Inferior parietal cortex (tissue), 1 donor: Measurements from ENCODE around the gene SNX33.
"Not testable (repeated sequence)": the region's sequence is repeated elsewhere in the genome, so short reads cannot be mapped to it uniquely, and the experiment has no call there.

Source experiments
- DNase-seq: peaks from one replicate; pipeline ENCODE4 v3.0.0-alpha.2; 2016; ENCODE audit errors: extremely low spot score

Gene SNX33

DNA sequence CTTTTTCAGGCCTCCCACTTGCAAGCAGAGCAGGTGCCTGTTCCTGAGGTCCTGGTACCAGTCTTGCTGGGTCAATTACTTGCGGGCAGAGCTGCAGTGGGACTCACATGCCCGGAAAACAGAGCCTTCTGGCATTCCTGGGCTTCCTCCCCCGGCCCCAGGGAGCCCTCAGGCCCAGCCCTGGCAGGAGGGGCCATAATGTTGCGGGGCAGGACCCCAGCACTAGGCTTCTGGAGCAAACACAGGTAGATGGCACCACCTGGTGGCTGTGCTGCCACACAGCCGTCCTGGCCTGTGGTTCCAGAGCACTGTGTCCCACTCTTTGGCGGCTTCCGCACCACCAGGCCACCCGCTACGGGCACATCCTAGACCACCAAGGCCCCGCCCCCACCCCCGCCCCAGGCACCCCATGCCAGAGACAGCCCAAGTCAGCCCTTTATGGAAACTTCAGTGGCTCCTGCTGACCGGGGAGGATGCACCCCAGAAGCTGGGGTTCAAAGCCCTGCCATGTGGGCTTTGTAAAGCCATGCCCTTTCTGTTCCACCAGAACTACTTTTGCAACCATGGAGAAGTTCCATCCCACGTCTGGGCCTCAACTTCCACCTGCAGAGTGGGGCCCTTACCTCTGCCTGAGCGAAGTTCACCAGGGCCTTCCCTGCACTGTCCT is 36.1 kb downstream of the SNX33 start:
- peak; percentile 54 for DNase-seq

DNA sequence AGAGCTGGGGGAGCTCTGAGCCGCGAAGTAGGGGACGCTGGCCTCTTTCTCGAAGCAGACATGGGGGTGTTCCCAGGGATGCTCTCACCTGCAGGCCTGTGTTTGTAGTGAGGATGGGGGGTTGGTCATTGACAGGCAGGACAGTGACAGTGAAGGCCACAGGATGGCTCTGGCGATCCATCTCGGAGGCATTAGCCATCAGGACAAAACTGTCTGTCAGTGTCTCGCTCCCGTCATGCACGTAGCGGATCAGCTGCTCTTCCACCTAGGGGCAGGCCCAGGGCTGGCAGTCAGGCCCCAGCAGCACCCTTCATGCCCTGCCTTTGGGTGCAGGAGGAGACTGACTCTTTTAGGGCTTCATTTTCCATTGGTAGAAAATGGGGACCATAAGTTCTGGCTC is 36.9 kb downstream of the SNX33 start:
- DNase-seq: no peak

GRCh38 chr15:75685195-75685594 is 37.5 kb downstream of the SNX33 start:
- DNase-seq: no peak

- not testable (repeated sequence) for DNase-seq
Measured at GRCh38 chr15:75686212-75686642, 38.5 kb downstream of the SNX33 start.

GRCh38 chr15:75687486-75688277 is 40.0 kb downstream of the SNX33 start:
- no peak for DNase-seq

- no peak for DNase-seq
Measured at GRCh38 chr15:75688278-75688557, 40.5 kb downstream of the SNX33 start.

DNA sequence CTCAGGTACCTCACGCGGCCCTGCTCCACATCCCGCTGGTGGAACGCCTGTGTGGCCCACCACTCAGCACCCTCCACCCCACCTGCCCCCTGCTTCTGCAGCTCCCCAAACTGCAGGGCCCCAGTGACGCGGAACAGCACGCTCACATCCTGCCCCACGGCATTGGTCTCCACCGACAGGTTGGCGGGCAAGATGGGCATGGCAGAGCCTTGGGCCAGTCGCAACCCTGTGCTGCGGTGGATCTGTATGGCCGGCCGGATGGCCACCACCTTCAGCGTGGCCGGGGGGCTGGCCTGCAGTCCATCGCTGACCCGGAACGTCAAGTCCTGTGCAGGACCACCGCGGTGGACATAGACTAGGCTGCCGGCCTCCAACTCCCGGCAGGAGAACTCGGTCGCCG is 41.1 kb downstream of the SNX33 start:
- no peak for DNase-seq

DNA sequence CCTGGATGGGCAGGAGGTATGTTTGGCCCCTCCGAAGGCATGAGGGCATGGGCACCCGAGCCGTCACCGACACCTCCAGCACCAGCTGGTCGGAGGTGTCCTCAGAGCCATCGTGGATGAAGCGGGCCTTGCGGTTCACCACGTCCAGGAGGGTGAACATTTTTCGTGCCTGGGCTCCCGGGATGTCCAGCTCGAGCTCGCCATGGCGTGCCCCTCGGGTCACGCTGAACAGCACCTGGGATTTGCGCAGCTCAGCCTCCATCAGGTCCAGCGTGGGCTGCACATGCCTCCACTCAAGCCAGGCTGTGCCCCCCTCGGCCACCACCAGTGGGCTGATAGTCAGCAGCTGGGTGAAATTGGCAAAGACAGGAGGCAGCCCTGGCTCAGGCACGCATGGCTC is 41.7 kb downstream of the SNX33 start:
- not testable (repeated sequence) for DNase-seq

GRCh38 chr15:75692311-75692710 is 44.6 kb downstream of the SNX33 start:
- not testable (repeated sequence) for DNase-seq

DNA sequence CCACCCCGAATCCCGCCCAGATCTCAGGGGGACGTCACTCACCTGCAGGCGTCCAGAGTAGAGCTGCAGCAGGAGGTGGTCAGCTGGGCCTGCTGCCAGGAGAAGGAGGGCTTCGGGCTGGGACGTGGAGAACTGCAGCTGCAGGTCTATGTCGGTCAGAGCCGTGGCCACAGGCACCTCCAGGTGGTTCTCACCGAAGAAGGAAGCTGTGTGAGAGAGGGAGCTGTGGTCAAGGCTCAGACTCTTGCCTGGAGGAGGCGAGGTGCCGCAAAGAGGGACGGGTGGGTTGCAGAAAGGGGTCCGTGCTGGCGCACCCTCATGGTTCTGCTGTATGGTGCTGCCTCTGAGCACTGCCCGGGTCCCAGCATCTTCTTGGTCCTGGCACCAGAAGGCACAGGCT is 45.3 kb downstream of the SNX33 start:
- DNase-seq: not testable (repeated sequence)

GRCh38 chr15:75693501-75694240 is 46.0 kb downstream of the SNX33 start:
- DNase-seq: no peak

- DNase-seq: peak; percentile 71
Measured at GRCh38 chr15:75694241-75695182, 46.8 kb downstream of the SNX33 start.

GRCh38 chr15:75695220-75695619 is 47.5 kb downstream of the SNX33 start:
- no peak for DNase-seq

DNA sequence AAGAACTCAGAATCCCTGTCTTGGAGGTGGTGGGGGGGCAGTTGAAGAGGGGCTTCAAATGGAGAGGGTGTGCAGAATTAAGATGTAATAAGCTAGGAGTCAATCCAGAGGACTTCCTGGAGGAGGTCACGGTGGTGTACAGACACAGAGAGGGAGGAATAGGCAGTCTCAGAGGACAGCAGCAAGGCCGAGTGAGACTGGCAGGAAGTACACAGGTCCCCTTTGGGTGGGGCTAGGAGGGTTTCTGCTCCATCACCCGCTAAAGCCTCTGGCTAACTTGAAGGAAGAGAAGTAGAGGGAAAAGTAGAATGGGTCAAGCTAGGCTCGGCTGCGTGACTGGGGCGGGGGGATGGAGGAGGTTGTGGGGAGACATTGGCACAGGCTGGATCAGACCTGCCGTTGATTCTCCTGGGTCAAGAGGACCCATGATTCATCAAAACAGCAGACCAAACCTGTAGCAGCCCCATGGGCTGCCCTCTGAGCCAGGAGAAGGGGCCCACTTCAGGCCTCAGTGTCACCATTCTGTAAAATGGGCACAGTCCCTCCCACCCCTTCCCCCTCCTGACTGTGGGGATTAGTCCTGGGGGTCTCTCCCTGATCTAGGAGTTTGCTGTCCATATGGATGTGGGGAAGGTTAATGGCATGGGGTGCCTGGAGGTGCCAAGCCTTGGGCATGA is 48.1 kb downstream of the SNX33 start:
- no peak for DNase-seq

DNA sequence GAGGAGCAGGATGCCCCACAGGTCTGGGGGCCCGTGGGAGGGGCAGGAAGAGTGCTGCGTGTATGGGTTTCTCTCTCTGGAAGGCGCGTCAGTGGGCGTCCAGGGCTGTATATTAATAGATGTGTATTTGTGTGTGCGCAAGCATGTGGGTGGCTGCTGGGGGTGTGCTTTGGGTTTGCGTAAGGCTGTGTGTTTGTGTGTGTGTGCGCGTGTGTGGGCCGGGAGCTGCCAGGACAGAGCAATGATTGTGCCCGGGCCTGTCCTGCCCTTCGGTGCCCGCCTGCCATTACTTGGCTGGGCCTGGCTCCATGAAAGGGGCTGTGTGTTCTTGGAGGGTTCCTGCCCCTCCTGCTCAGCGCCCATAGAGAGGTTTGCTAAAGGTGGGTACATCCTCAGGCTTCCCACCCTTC is 48.6 kb downstream of the SNX33 start:
- DNase-seq: no peak

DNA sequence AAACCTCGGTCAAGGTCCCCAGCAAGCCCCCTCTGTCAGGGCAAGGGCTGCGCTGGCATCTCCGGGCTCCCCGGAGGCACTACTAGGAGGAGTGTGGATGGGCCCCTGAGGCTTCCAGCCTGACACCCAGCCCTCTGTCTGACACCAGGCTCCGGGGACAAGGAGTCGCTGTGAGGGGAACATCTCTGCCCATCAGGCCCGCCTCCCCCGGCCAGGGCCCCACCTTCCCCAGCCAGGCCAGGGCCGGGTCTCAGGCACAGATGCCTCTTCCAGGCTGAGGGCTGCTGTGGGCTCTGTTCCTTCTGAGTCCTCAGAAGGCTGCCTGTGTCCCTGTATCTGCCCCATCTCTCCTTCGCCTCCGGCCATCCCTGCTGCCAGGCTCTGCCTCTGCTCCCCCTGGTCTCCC is 49.1 kb downstream of the SNX33 start:
- no peak for DNase-seq

GRCh38 chr15:75697523-75697922 is 49.8 kb downstream of the SNX33 start:
- no peak for DNase-seq

- DNase-seq: not testable (repeated sequence)
Measured at GRCh38 chr15:75697974-75698747, 50.4 kb downstream of the SNX33 start.

- not testable (repeated sequence) for DNase-seq
Measured at GRCh38 chr15:75699517-75699916, 51.8 kb downstream of the SNX33 start.
